OCI-LY3 (cell line): ENCODE data around the gene LRRC8C.

Experiments
- EZH2phosphoT487 ChIP-seq: fragments of 200-600 bp; shearing (Covaris generic); IDR thresholded peaks from 2 replicates; pipeline ENCODE4 v1.6.1; 2018; ENCODE audit warnings: antibody characterized with exemption, mixed run types, low read depth
- TF ChIP-seq, protein P1 (sequence below): fragments of 200-600, 300-600 bp; sonication (generic); IDR thresholded peaks from 2 replicates; pipeline ENCODE4 v1.5.1; 2014; ENCODE audit warnings: antibody characterized with exemption, low read length, low read depth

- TF ChIP-seq, protein P1, sequence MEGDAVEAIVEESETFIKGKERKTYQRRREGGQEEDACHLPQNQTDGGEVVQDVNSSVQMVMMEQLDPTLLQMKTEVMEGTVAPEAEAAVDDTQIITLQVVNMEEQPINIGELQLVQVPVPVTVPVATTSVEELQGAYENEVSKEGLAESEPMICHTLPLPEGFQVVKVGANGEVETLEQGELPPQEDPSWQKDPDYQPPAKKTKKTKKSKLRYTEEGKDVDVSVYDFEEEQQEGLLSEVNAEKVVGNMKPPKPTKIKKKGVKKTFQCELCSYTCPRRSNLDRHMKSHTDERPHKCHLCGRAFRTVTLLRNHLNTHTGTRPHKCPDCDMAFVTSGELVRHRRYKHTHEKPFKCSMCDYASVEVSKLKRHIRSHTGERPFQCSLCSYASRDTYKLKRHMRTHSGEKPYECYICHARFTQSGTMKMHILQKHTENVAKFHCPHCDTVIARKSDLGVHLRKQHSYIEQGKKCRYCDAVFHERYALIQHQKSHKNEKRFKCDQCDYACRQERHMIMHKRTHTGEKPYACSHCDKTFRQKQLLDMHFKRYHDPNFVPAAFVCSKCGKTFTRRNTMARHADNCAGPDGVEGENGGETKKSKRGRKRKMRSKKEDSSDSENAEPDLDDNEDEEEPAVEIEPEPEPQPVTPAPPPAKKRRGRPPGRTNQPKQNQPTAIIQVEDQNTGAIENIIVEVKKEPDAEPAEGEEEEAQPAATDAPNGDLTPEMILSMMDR, result no peak
- TF ChIP-seq EZH2phosphoT487, result no peak
Observed at GRCh38 chr1:89739844-89740216, 106.9 kb downstream of the LRRC8C start.
